Activated T-helper 9 cell treated with anti-CD3 and anti-CD28 coated beads, Interleukin-2, amount 50 U/mL, for 16 hours (primary cell): ENCODE data around the gene MYO9A.
"Not testable (repeated sequence)": the region's sequence is repeated elsewhere in the genome, so short reads cannot be mapped to it uniquely, and the experiment has no call there.

Experiments
- DNase-seq: peaks from one replicate; pipeline ENCODE4 v3.0.0-alpha.2; 2020; ENCODE audit warnings: low read depth

The MYO9A gene

GRCh38 chr15:71945012-71945411 is 172.9 kb downstream of the MYO9A start:
- DNase-seq = no peak

GRCh38 chr15:71943806-71944205 is 174.1 kb downstream of the MYO9A start:
- no peak for DNase-seq

DNA sequence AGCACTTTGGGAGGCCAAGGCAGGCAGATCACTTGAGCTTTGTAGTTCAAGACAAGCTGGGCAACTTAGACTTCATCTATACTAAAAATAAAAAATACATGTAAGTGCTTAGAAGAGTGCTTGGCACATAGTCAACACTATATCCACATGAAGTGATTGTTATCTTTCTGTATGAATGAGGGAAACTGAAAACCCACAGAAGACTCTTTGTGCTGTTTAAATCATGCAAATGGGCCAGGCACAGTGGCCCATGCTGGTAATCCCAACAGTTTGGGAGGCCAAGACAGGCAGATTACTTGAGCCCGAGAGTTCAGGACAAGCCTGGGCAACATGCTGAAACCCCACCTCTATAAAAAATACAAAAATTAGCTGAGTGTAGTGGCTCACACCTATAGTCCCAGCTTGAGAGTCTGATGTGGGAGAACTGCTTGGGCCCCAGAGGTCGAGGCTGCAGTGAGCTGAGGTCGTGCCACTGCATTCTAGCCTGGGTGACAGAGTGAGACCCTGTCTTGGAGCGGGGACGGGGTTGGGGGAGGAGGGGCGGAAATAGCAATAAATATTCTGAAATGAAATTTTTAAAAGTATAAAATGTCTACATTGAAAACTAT is 177.9 kb downstream of the MYO9A start:
- DNase-seq = no peak

GRCh38 chr15:71937650-71938311 is 180.2 kb downstream of the MYO9A start:
- DNase-seq = no peak

- no peak for DNase-seq
These were observed 183.5 kb downstream of the MYO9A start for GRCh38 chr15:71934446-71934845.

DNA sequence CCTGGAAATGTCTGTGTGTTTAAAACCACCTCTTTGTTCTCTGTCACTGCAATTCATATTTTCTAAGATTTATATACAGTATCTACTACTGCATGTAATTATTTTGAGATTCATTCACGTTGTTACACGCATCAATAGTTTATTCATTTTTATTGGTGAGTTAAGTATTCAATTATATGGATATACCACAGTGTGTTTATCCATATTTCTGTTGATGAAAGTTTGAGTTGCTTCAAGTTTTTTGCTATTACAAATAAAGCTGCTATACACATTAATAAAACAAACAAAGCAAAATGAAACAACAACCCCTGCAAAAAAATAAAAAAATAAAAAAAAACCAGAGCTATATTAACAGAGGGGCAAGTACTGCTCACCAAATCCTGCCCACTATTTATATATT is 185.3 kb downstream of the MYO9A start:
- no peak for DNase-seq

- no peak for DNase-seq
These were observed 186.7 kb downstream of the MYO9A start for GRCh38 chr15:71931261-71931660.

DNA sequence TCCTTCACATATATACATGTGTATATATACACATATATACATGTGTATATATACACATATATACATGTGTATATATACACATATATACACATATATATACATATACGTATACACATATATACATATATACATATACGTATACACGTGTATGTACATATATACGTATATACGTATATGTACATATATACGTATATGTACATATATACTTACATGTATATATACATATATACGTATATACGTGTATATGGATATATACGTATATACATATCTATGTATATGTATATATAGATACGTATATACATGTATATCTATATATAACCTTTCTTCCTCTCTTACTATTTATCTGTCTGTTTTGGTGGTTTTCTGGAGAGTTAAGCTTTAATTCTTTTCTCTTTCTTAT is 192.8 kb downstream of the MYO9A start:
- DNase-seq = no peak

DNA sequence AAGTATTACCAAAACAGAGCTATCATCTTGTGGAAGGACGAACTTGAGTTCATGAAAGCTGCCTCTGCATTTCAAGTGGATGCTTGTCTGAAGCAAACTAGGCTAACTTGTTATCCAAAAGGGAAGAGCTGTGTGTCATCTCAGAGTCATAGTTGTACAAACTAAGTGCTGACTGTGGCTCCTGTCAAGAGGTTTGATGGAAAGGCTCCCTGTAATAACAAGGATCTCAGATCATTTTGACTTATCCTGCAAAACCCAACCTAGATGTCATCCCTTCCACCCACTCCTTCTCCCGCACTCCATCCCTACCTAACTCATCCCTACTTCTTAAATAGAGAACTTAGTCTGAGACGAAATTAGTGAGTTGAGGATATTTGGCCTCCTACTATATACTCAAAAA is 196.8 kb downstream of the MYO9A start:
- no peak for DNase-seq

DNA sequence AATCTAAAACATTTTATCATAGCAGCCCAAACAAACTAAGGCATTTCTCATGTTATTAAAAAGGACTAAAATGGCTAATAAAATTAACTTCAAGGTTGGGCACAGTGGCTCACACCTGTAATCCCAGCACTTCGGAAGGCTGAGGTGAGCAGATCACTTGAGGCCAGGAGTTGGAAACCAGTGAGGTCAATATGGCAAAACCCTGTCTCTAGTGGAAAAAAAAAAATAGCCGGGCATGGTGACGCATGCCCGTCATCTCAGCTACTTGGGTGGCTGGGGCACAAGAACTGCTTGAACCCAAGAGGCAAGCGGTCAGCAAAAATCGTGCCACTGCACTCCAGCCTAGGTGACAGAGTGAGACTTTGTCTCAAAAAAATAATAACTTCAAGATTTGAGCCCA is 197.4 kb downstream of the MYO9A start:
- DNase-seq = no peak

DNA sequence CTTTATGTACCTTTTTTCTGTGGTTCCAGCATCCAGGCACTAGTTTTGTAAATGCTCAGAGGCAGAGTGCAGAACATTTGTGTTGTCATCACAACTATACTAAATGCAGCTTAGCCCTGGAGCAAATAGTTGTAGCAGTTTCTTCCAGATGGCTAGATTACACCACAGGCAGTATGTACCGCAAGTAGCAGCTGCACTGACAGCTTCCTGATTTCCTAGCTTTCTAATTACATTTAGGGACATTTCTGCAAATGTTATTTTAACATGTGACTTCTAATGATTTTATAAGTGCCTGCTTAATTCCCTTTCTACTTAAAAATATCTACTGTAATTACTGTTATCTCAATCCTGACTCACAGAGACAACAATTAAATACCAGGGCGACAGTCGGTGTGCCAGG is 201.1 kb downstream of the MYO9A start:
- no peak for DNase-seq

GRCh38 chr15:71914092-71914491 is 203.9 kb downstream of the MYO9A start:
- DNase-seq = no peak

DNA sequence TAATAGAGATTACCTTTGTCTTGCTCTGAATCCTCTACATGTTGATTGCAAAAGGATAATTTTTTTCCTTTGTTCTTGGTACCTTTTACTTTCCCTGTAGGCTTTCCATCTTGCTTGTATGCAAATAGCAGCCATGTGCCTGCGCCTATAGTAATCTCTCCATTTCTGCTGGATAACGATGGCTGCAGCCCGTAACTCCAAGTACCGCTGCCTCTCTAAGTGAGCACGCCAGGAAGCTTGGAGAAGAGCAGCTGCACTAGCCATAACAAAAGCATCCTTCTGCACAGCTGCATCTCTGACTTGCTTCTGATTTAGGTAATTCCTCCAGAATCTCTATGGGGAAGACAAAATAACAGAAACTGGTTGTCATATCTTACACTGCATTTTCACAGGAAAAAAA is 218.3 kb downstream of the MYO9A start:
- DNase-seq = no peak

GRCh38 chr15:71893691-71894090 is 224.3 kb downstream of the MYO9A start:
- no peak for DNase-seq

GRCh38 chr15:71892335-71892734 is 225.6 kb downstream of the MYO9A start:
- no peak for DNase-seq

- no peak for DNase-seq
These were observed 226.9 kb downstream of the MYO9A start for GRCh38 chr15:71891026-71891425.

DNA sequence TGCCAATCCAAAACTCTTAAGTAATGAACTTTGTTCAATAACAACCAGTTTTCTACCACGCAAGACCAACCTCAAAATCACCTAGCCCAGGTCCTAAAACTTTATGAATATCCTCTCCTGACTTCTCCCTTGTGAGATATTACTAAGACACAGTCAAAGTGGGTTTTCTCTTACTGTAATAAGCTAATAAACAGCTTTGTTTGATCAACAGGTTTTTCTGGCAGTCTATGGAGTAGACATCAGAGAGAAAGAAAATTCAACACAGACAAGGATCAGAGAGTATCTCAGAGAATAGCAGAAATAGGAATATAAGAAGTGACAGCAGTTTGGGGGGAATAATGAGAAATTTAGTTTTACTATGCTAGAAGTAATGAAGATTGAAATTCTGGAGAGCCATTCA is 228.0 kb downstream of the MYO9A start:
- no peak for DNase-seq

GRCh38 chr15:71889385-71889784 is 228.6 kb downstream of the MYO9A start:
- no peak for DNase-seq

- DNase-seq = no peak
These were observed 229.2 kb downstream of the MYO9A start for GRCh38 chr15:71888797-71889196.

GRCh38 chr15:71885390-71885789 is 232.6 kb downstream of the MYO9A start:
- DNase-seq = no peak

DNA sequence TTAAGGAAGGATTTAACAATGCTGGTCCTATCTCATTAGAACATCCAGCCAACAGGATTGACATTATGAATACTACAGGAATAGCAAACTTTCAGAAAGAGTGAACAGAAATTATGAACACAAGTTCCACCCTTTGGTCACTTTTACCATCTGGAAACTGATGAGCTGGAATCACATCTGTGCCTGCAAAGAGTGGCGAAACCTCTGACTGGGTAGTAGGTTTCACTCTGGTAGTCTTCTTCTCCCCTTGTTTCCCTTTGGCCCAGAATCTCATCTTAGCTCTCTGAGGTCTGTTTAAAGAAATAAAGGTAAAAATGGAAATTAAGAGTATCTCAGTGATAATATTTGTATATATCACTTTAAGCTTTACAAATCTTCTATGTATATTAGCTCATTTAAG is 234.5 kb downstream of the MYO9A start:
- no peak for DNase-seq

DNA sequence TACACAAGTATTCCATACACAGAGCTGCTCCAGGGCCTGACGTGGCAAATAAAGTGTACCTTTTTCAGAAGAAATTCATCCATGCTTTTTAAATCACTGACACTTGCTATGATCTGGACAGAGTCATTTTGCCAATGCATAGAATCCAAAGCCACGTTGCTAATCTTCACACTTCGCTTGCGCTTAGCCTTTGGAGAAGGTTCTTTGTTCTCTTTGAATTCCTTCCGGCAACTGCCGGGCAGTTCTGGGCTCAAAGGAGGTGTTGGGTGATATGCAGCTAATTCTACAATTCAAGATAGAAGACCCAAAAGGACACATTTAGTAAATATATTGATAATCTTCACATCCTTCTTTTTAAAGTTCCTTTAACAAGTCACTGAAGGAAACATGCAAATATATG is 237.7 kb downstream of the MYO9A start:
- no peak for DNase-seq

GRCh38 chr15:71874245-71874644 is 243.7 kb downstream of the MYO9A start:
- no peak for DNase-seq

DNA sequence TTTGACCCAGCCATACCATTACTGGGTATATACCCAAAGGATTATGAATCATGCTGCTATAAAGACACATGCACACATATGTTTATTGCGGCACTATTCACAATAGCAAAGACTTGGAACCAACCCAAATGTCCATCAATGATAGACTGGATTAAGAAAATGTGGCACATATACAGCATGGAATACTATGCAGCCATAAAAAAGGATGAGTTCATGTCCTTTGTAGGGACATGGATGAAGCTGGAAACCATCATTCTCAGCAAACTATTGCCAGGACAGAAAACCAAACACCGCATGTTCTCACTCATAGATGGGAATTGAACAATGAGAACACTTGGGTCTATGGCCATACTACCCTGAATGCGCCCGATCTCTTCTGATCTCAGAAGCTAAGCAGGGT is 259.7 kb downstream of the MYO9A start:
- not testable (repeated sequence) for DNase-seq
